B cell (primary cell): ENCODE data around the gene SCEL.

Source experiments
- EZH2 ChIP-seq: IDR thresholded peaks from 2 replicates; pipeline ENCODE4 v1.6.1; 2012; ENCODE audit warnings: borderline replicate concordance, low read depth, mild to moderate bottlenecking, moderate library complexity, low read length; ENCODE audit not compliant: insufficient read depth, poor library complexity, severe bottlenecking
- TF ChIP-seq, protein P1 (sequence below): fragments of 200-600 bp; IDR thresholded peaks from one replicate; pipeline ENCODE4 v1.8.0; 2022; ENCODE audit warnings: antibody characterized with exemption, mild to moderate bottlenecking

DNA sequence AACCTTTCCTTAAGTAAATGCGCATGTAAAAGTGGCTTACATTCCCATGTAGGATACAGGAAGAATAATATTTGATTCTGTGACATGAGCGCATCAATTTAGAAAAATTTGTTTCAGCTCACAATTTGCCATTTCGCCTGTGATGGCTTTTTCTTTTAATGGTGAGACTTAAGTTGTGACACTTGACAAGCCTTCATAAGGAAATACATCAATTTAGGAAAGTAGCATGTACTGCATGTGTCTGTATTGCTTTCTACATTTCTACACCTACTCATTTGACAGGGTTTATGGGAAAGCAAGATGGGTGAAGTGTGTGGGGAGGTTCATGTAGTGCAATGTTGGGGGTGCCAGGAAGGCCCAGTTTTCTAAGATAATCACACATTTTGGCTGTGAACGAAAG lies 12.1 kb upstream of the SCEL start:
- no peak for TF ChIP-seq EZH2
- TF ChIP-seq, protein P1, sequence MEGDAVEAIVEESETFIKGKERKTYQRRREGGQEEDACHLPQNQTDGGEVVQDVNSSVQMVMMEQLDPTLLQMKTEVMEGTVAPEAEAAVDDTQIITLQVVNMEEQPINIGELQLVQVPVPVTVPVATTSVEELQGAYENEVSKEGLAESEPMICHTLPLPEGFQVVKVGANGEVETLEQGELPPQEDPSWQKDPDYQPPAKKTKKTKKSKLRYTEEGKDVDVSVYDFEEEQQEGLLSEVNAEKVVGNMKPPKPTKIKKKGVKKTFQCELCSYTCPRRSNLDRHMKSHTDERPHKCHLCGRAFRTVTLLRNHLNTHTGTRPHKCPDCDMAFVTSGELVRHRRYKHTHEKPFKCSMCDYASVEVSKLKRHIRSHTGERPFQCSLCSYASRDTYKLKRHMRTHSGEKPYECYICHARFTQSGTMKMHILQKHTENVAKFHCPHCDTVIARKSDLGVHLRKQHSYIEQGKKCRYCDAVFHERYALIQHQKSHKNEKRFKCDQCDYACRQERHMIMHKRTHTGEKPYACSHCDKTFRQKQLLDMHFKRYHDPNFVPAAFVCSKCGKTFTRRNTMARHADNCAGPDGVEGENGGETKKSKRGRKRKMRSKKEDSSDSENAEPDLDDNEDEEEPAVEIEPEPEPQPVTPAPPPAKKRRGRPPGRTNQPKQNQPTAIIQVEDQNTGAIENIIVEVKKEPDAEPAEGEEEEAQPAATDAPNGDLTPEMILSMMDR: no peak
